Liver (tissue), 9 donors: ENCODE results near the gene ALG8. TPM values are rescaled to one million over a fixed set of nuclear protein-coding genes. Genes with fewer than 3 reads are reported as not detected.

Experiments used
- DNase-seq: peaks from one replicate; pipeline ENCODE4 v3.0.0-alpha.2; 2017; ENCODE audit warnings: low spot score
- H3K27ac ChIP-seq, 2 donors: one replicate each; pipeline ENCODE4 v1.7.0; 2013; ENCODE audit warnings: inconsistent platforms in 2 of 2, low read length in 2 of 2, control low read depth in 1 of 2, low read depth in 1 of 2, mild to moderate bottlenecking in 1 of 2
- H3K27me3 ChIP-seq, 4 donors: one replicate each; pipeline versions ENCODE4 v1.6.1 to v1.7.0; 2013; ENCODE audit warnings: low read length in 3 of 4, inconsistent platforms in 1 of 4, mild to moderate bottlenecking in 1 of 4, moderate library complexity in 1 of 4; ENCODE audit not compliant: control insufficient read depth in 4 of 4, insufficient read depth in 4 of 4
- H3K36me3 ChIP-seq, 4 donors: one replicate each; pipeline versions ENCODE4 v1.6.1 to v1.7.0; 2013; ENCODE audit warnings: low read length in 3 of 4, mild to moderate bottlenecking in 3 of 4, low read depth in 1 of 4, moderate library complexity in 1 of 4; ENCODE audit not compliant: control insufficient read depth in 4 of 4, insufficient read depth in 3 of 4
- H3K4me1 ChIP-seq, 4 donors: one replicate each; pipeline versions ENCODE4 v1.6.1 to v1.7.0; 2013; ENCODE audit warnings: low read length in 3 of 4, mild to moderate bottlenecking in 3 of 4, moderate library complexity in 1 of 4; ENCODE audit not compliant: control insufficient read depth in 4 of 4, insufficient read depth in 4 of 4
- H3K4me3 ChIP-seq, 3 donors: one replicate each; pipeline versions ENCODE4 v1.6.1 to v1.7.0; 2013; ENCODE audit warnings: low read length in 3 of 3, control low read depth in 1 of 3, low read depth in 1 of 3, mild to moderate bottlenecking in 1 of 3
- H3K9ac ChIP-seq, 2 donors: one replicate each; pipeline ENCODE4 v1.7.0; 2013; ENCODE audit warnings: low read length in 2 of 2, mild to moderate bottlenecking in 2 of 2, moderate library complexity in 2 of 2, control low read depth in 1 of 2, low read depth in 1 of 2
- H3K9me3 ChIP-seq, 4 donors: one replicate each; pipeline versions ENCODE4 v1.6.1 to v1.7.0; 2013; ENCODE audit warnings: low read length in 3 of 4; ENCODE audit not compliant: control insufficient read depth in 4 of 4
- FOXA1 ChIP-seq: IDR thresholded peaks from 2 replicates; pipeline ENCODE4 v1.6.1; 2016; ENCODE audit warnings: antibody characterized with exemption
- HNF4A ChIP-seq, 2 donors: conservative IDR thresholded peaks; 2 replicates each; pipeline ENCODE4 v1.6.1; 2016; ENCODE audit warnings: antibody characterized with exemption in 2 of 2, mild to moderate bottlenecking in 2 of 2
- RAD21 ChIP-seq, 2 donors: IDR thresholded peaks; 2 replicates each; pipeline ENCODE4 v1.6.1; 2016; ENCODE audit warnings: antibody characterized with exemption in 2 of 2, mild to moderate bottlenecking in 2 of 2
- RXRA ChIP-seq, 2 donors: IDR thresholded peaks; 2 replicates each; pipeline ENCODE4 v1.6.1; 2017 to 2018; ENCODE audit warnings: antibody characterized with exemption in 2 of 2, mild to moderate bottlenecking in 1 of 2
- SP1 ChIP-seq: IDR thresholded peaks from 2 replicates; pipeline ENCODE4 v1.6.1; 2018; ENCODE audit warnings: antibody characterized with exemption, mild to moderate bottlenecking
- TAF1 ChIP-seq: conservative IDR thresholded peaks from 2 replicates; pipeline ENCODE4 v1.6.1; 2016; ENCODE audit warnings: antibody characterized with exemption, mild to moderate bottlenecking
- WGBS: extraction: QIAGEN DNeasy Blood & Tissue Kit; methylation state at CpG from one replicate; pipeline ENCODE4 v1.1.7; 2013; 5-methylcytosine and 5-hydroxymethylcytosine counted together
- polyA plus RNA-seq, 2 donors: library from polyadenylated mRNA; stranded (reverse) in 1 of 2; unstranded in 1 of 2; fragments of 200-250 nt in 1 of 2; fragments of >200 nt in 1 of 2; fragmentation: Nextera tagmentation in 1 of 2; extraction: Ambion mirVana in 1 of 2; gene quantifications; one replicate each; pipeline versions ENCODE4 v1.2.1 to v1.2.3, GENCODE V29; 2013 to 2015
- total RNA-seq, 2 donors: library from RNA; depleted of rRNA; stranded (reverse); fragments of >200 nt; gene quantifications; one replicate each; pipeline ENCODE4 v1.2.3, GENCODE V29; 2014
- TF ChIP-seq, protein P1 (sequence below): IDR thresholded peaks from 2 replicates; pipeline ENCODE4 v1.6.1; 2016; ENCODE audit warnings: antibody characterized with exemption
- TF ChIP-seq, protein P2 (sequence below): IDR thresholded peaks from 2 replicates; pipeline ENCODE4 v1.6.1; 2016; ENCODE audit warnings: antibody characterized with exemption, mild to moderate bottlenecking
- donor health status: healthy.
- donor health status: healthy.
- donor health status: healthy.
- donor health status: healthy.
- donor health status: healthy.

The ALG8 gene
- total and polyA plus RNA-seq, 4 donors, result 29.4 to 46.0 (median 38.0) TPM

GRCh38 chr11:78187366-78188285 is 48.2 kb upstream of the ALG8 start:
- no peaks in the 10 kb centered on the region for H3K9me3 ChIP-seq
- no peak for DNase-seq
- no peaks in the 10 kb centered on the region for H3K27me3 ChIP-seq
- 14% methylated on average over 31 of the region's 31 CpGs for WGBS
- peaks cover 18 to 58% (median 45%) of the 10 kb centered on the region in 4 donors for H3K4me1 ChIP-seq
- TF ChIP-seq TAF1 (peak; percentile 22), RXRA (IDR thresholded peaks at IDR 0.05) (peak; percentile 32 to 69), HNF4A (conservative IDR thresholded peaks at IDR 0.05) (no peak)
- TF ChIP-seq, protein P1, sequence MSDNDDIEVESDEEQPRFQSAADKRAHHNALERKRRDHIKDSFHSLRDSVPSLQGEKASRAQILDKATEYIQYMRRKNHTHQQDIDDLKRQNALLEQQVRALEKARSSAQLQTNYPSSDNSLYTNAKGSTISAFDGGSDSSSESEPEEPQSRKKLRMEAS, result no peak
- TF ChIP-seq, protein P2, sequence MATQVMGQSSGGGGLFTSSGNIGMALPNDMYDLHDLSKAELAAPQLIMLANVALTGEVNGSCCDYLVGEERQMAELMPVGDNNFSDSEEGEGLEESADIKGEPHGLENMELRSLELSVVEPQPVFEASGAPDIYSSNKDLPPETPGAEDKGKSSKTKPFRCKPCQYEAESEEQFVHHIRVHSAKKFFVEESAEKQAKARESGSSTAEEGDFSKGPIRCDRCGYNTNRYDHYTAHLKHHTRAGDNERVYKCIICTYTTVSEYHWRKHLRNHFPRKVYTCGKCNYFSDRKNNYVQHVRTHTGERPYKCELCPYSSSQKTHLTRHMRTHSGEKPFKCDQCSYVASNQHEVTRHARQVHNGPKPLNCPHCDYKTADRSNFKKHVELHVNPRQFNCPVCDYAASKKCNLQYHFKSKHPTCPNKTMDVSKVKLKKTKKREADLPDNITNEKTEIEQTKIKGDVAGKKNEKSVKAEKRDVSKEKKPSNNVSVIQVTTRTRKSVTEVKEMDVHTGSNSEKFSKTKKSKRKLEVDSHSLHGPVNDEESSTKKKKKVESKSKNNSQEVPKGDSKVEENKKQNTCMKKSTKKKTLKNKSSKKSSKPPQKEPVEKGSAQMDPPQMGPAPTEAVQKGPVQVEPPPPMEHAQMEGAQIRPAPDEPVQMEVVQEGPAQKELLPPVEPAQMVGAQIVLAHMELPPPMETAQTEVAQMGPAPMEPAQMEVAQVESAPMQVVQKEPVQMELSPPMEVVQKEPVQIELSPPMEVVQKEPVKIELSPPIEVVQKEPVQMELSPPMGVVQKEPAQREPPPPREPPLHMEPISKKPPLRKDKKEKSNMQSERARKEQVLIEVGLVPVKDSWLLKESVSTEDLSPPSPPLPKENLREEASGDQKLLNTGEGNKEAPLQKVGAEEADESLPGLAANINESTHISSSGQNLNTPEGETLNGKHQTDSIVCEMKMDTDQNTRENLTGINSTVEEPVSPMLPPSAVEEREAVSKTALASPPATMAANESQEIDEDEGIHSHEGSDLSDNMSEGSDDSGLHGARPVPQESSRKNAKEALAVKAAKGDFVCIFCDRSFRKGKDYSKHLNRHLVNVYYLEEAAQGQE, result peak; percentile 12
- peak overlapping the region; percentile 95 to 97 for H3K27ac ChIP-seq
- H3K9ac ChIP-seq, result peak overlapping the region; percentile 93 to 95
- peak overlapping the region; percentile 58 to 73 (median 71) for H3K4me3 ChIP-seq
- no peaks in the 10 kb centered on the region for H3K36me3 ChIP-seq

GRCh38 chr11:78181185-78181584 is 41.8 kb upstream of the ALG8 start:
- H3K9me3 ChIP-seq, result no peaks in the 10 kb centered on the region
- TF ChIP-seq SP1 (no peak), FOXA1 (no peak)
- no peak overlapping the region for H3K9ac ChIP-seq
- 88% methylated on average over 2 of the region's 2 CpGs for WGBS
- DNase-seq, result no peak
- no peaks in the 10 kb centered on the region for H3K27me3 ChIP-seq
- no peak overlapping the region for H3K4me3 ChIP-seq
- no peak overlapping the region for H3K27ac ChIP-seq
- H3K4me1 ChIP-seq, result peaks cover 4 to 19% (median 10%) of the 10 kb centered on the region in 4 donors
- peaks cover 0 to 4% (median 0%) of the 10 kb centered on the region in 4 donors for H3K36me3 ChIP-seq

DNA sequence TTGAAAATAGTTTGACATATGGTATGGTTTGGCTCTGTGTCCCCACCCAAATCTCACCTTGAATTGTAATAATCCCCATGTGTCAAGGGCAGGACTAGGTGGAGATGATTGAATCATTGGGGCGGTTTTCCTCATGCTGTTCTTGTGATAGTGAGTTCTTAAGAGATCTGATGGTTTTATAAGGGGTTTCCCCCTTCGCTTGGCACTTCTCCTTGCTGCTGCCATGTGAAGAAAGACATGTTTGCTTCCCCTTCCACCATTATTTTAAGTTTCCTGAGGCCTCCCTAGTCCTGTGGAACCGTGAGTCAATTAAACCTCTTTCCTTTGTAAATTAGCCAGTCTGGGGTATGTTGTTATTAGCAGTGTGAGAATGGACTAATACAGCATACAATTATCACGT is 41.3 kb upstream of the ALG8 start:
- peaks cover 0 to 16% (median 7%) of the 10 kb centered on the region in 4 donors for H3K4me1 ChIP-seq
- no peaks in the 10 kb centered on the region for H3K27me3 ChIP-seq
- H3K4me3 ChIP-seq, result no peak overlapping the region
- TF ChIP-seq RAD21 (IDR thresholded peaks at IDR 0.05), result no peak
- no peak overlapping the region for H3K27ac ChIP-seq
- WGBS, result 98% methylated on average over 4 of the region's 4 CpGs
- peaks cover 0 to 4% (median 0%) of the 10 kb centered on the region in 4 donors for H3K36me3 ChIP-seq
- DNase-seq, result no peak
- no peaks in the 10 kb centered on the region for H3K9me3 ChIP-seq
- no peak overlapping the region for H3K9ac ChIP-seq
